Activated CD8-positive, alpha-beta T cell treated with anti-CD3 and anti-CD28 coated beads, Interleukin-2, amount 10 ng/mL, durations not matched to agents 7 days and 5 days (primary cell): ENCODE data around the gene SFT2D2. TPM values are rescaled to one million over a fixed set of nuclear protein-coding genes. Genes with fewer than 3 reads are reported as not detected.
"Not testable (repeated sequence)": the region's sequence is repeated elsewhere in the genome, so short reads cannot be mapped to it uniquely, and the experiment has no call there.

Experiments
- ATAC-seq: fragments of 150-1000 bp; cut with Tn5 transposase; one replicate; pipeline ENCODE4 v1.10.0; 2021; ENCODE audit warnings: moderate library complexity
- CTCF ChIA-PET: fragments of 350-600 bp; sonication (Branson Sonifier 250); formaldehyde crosslinking; loops from one replicate; lab custom pipeline; 2021; ENCODE audit warnings: antibody characterized with exemption; lab: Charles Lee
- POLR2A ChIA-PET: fragments of 350-600 bp; sonication (Branson Sonifier 250); formaldehyde crosslinking; loops from one replicate; lab custom pipeline; 2021; ENCODE audit warnings: antibody characterized with exemption; lab: Charles Lee
- DNase-seq: peaks from one replicate; pipeline ENCODE4 v3.0.0-alpha.2; 2020
- H3K27ac Mint-ChIP-seq: one replicate; pipeline ENCODE4 v1.8.0; 2021; ENCODE audit warnings: mild to moderate bottlenecking, mixed read lengths
- H3K27me3 Mint-ChIP-seq: one replicate; pipeline ENCODE4 v1.8.0; 2021; ENCODE audit warnings: low read depth, mixed read lengths
- H3K36me3 Mint-ChIP-seq: one replicate; pipeline ENCODE4 v1.8.0; 2021; ENCODE audit warnings: low read depth, mixed read lengths
- H3K4me1 Mint-ChIP-seq: one replicate; pipeline ENCODE4 v1.8.0; 2021; ENCODE audit warnings: low read depth, mixed read lengths
- H3K4me3 Mint-ChIP-seq: one replicate; pipeline ENCODE4 v1.8.0; 2021; ENCODE audit warnings: mild to moderate bottlenecking, mixed read lengths
- H3K9me3 Mint-ChIP-seq: one replicate; pipeline ENCODE4 v1.8.0; 2022; ENCODE audit warnings: mixed read lengths; ENCODE audit not compliant: insufficient read depth
- total RNA-seq, 2 experiments: library from RNA; stranded (reverse); gene quantifications; one replicate each; pipeline ENCODE4 v1.2.3, GENCODE V29; 2021

The SFT2D2 gene
- total RNA-seq: 10 to 100 TPM; 60.2 to 65.6 TPM

DNA sequence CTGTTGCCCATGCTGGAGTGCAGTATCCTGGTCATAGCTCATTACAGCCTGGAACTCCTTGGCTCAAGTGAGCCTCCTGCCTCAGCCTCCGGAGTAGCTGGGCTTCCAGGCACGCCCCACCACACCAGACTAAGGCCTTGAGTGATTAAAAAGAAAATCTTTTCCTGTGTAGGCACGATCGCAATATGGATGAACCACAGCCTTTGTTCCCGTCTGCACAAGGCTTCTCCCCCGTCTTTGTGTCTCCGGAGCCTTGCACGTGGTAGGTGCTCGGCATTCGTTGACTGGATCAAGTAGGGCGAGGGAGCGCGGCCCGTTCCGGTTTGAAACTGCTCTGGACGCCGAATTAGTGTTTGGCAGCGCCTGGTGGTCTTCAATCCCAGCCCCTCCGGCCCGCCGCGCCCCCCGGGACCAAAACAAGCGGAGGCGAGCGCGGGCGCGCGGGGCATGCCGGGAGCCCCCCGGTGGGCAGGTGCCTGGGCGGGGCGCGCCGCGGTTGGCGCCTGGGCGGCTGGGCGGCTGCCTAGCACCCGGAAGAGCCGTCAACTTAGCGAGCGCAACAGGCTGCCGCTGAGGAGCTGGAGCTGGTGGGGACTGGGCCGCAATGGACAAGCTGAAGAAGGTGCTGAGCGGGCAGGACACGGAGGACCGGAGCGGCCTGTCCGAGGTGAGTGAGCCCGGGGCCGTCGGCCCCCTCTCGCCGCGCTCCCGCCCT, at the start of gene SFT2D2:
Gene SFT2D2, plus strand, starts transcription at position 529 of the 715 bp plus-strand sequence. Its CDS starts 76 bp downstream, at position 605.
- POLR2A ChIA-PET: interaction anchor here (0.7 to 4.0 kb wide), 13 partner anchors 10 to 1254 kb away, joined by 3 to 24 read pairs (median 3); partner anchors contain the start of genes DCAF6, MPC2 and TIPRL
- DNase-seq (peak; percentile 84), ATAC-seq (peak; percentile 98)
- Mint-ChIP-seq H3K4me1 (peaks cover 46% of the 10 kb centered on the region), H3K27me3 (peaks cover 3% of the 10 kb centered on the region), H3K36me3 (peaks cover 32% of the 10 kb centered on the region), H3K4me3 (peak within 1 kb of the TSS; percentile 86), H3K9me3 (no peaks in the 10 kb centered on the region), H3K27ac (peak within 1 kb of the TSS; percentile 82)
- CTCF ChIA-PET: interaction anchor here (0.6 to 4.4 kb wide), 11 partner anchors 10 to 532 kb away, joined by 3 to 70 read pairs (median 4); partner anchors contain the start of gene TIPRL

DNA sequence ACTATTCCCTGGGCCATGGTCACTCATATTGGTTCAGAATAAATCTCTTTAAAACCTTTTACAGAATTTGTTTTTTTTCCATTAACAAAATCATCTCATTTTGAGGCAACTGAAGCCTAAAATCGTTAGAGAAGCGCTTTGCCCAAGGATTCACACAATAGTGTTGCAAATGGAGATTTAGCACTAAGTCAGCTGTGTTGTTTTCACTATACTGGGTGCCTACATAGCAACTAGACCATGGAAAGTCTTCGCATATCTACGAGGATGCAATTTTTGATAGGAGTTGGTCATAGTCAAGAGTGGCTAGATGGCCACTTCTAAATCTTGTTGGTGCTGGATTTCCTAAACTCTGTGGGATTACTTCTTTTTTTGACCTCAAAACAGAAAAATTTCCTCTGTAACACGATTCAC, 47.6 kb upstream of the SFT2D2 start:
- Mint-ChIP-seq H3K27ac (no peak overlapping the region), H3K27me3 (no peaks in the 10 kb centered on the region), H3K4me3 (no peak overlapping the region), H3K36me3 (no peaks in the 10 kb centered on the region), H3K9me3 (no peaks in the 10 kb centered on the region), H3K4me1 (peaks cover 9% of the 10 kb centered on the region)
- ATAC-seq: peak; percentile 1
- ChIA-PET POLR2A (interaction anchor here (0.7 to 3.4 kb wide), 2 partner anchors 13 to 49 kb away, joined by 3 to 19 read pairs; partner anchors contain the start of gene SFT2D2), CTCF (interaction anchor here (1.4 to 3.1 kb wide), 4 partner anchors 11 to 244 kb away, joined by 3 to 14 read pairs (median 9); partner anchors contain the start of gene SFT2D2)
- no peak for DNase-seq

DNA sequence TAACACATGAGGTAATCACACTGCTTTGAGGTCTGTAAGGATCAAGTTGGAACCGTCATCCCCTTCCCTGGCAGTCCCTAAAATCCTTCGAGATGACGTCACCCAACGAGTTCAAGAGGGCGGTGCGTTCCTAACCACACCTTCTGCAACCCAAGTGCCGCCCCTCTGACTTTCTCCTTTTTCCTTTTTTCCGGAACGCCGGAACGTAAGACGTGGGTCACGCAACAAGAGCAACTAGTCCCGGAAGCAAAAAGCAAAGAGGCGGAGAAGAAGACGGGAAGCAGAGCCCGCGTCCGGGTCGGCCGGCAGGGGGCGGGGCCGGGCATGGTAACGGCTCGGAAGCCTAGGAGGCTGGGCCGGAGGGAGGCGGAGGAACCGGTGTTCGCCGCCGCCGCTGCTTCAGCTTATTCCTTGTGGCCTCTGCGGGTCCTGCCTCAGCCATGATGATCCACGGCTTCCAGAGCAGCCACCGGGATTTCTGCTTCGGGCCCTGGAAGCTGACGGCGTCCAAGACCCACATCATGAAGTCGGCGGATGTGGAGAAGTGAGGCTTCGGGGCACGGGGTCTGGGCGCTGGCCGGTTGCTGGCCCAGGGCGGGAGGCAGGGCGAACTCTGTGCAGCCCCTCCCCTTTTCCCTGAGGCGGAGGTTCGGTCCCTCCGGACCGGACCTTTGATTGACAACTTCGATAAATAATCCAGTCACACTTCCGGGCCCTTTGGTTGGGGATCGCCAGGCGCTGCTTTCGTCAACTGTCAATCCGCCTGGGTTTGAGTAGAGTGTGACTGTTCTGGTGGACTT, 47.0 kb upstream of the SFT2D2 start, which contains the start of gene TIPRL:
Gene TIPRL, plus strand, starts transcription at position 325 of the 800 bp plus-strand sequence. Its CDS starts 116 bp downstream, at position 441.
- ChIA-PET POLR2A (interaction anchor here (1.0 to 3.4 kb wide), 2 partner anchors 9 to 48 kb away, joined by 3 to 19 read pairs; partner anchors contain the start of gene SFT2D2), CTCF (interaction anchor here (0.7 to 3.1 kb wide), 6 partner anchors 10 to 245 kb away, joined by 3 to 14 read pairs (median 6); partner anchors contain the start of gene SFT2D2)
- Mint-ChIP-seq H3K4me3 (no peak within 1 kb of the TSS), H3K36me3 (peaks cover 2% of the 10 kb centered on the region), H3K4me1 (peaks cover 11% of the 10 kb centered on the region), H3K27me3 (no peaks in the 10 kb centered on the region), H3K27ac (no peak within 1 kb of the TSS), H3K9me3 (no peaks in the 10 kb centered on the region)
- ATAC-seq: peak; percentile 94
- peak; percentile 96 for DNase-seq

DNA sequence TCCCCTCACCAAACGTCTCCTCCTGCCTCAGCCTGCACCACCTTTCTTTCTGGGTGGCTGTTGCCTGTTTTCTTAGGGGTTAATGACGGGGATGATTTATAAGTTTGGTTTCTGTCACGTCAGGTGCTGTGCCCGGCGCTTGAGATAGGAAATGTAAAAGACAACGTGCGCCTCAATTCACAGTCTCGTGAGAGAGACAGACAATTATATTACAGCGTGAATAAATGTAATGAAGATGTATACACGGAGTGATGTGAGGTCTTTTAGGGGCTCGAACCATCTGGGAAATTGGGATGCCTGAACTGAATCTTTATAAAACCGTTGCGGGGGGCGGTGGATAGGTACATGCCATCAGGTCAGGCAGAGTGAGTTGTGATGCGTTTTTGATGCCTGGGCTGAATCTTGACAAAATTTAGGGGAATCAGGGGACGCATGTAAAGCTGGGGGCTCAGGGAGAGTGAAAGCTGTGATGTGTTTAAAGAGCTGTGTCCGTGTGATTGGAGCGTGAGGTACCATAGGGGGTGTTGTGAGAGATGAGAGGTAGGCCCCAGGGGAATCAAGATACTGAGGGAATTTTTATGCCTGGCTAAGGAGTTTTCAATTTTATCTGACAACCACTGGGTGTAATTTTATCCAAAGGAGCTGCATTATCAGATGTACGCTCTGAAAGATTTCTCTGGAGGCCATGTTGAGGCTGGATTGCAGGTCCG, 46.2 kb upstream of the SFT2D2 start:
- H3K4me1 Mint-ChIP-seq: peaks cover 11% of the 10 kb centered on the region
- DNase-seq: no peak
- H3K4me3 Mint-ChIP-seq: no peak overlapping the region
- H3K27me3 Mint-ChIP-seq: no peaks in the 10 kb centered on the region
- ChIA-PET CTCF (interaction anchor here (0.7 to 3.1 kb wide), 7 partner anchors 10 to 245 kb away, joined by 3 to 14 read pairs (median 6); partner anchors contain the start of gene SFT2D2), POLR2A (interaction anchor here (0.6 to 3.4 kb wide), 4 partner anchors 9 to 465 kb away, joined by 3 to 19 read pairs (median 3); partner anchors contain the start of gene SFT2D2)
- ATAC-seq: peak; percentile 2
- H3K9me3 Mint-ChIP-seq: no peaks in the 10 kb centered on the region
- H3K27ac Mint-ChIP-seq: no peak overlapping the region
- H3K36me3 Mint-ChIP-seq: peaks cover 6% of the 10 kb centered on the region

DNA sequence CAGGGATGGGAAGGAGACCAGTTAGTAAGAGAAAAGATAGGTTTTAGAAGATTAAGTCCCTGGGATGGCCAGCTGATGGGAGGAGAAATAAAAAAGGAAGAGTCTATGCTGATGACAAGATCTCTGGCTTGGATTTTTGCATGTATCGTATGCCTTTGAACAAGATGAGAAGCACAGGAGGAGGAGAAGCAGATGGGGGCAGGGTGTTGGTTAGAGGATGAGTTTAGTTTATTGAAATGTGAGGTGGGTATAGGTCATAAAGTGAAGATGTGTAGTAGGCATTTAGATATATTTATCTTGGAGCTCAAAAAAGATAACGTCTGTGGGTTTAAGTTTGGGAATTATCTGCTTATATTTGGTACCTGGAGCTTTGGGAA, 45.7 kb upstream of the SFT2D2 start:
- Mint-ChIP-seq H3K9me3 (no peaks in the 10 kb centered on the region), H3K27ac (no peak overlapping the region), H3K36me3 (peaks cover 11% of the 10 kb centered on the region), H3K27me3 (no peaks in the 10 kb centered on the region), H3K4me1 (peaks cover 11% of the 10 kb centered on the region), H3K4me3 (no peak overlapping the region)
- ChIA-PET POLR2A (interaction anchor here (0.6 to 3.4 kb wide), 4 partner anchors 8 to 465 kb away, joined by 3 to 19 read pairs (median 3); partner anchors contain the start of gene SFT2D2), CTCF (interaction anchor here (0.7 to 3.1 kb wide), 5 partner anchors 9 to 163 kb away, joined by 3 to 14 read pairs (median 6); no protein-coding TSS in a partner anchor)
- DNase-seq (no peak), ATAC-seq (no peak)

DNA sequence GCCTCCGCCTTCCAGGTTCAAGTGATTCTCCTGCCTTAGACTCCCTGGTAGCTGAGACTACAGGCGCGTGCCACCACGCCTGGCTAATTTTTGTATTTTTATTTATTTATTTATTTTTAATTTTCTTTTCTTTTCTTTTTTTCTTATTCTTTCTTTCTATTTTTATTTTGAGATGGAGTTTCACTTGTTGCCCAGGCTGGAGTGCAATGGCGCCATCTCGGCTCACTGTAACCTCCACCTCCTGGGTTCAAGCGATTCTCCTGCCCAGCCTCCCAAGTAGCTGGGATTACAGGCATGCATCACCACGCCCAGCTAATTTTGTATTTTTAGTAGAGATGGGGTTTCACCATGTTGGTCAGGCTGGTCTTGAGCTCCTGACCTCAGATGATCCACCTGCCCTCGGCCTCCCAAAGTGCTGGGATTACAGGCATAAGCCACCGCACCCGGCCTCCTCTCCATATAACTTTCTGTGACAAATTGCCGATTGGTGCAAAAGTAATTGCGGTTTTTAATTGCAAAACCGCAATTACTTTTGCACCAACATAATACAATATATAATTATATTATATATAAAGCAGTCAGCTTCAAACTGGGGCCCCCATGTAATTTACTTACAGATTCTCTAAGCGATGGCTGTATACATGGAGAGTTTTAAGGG, 44.6 kb upstream of the SFT2D2 start:
- H3K27ac Mint-ChIP-seq, H3K4me3 Mint-ChIP-seq, H3K9me3 Mint-ChIP-seq, H3K27me3 Mint-ChIP-seq, ATAC-seq, DNase-seq: not testable (repeated sequence)
- CTCF ChIA-PET: interaction anchor here (2.5 kb wide), 1 partner anchor 8 kb away, joined by 11 read pairs; no protein-coding TSS in a partner anchor
- POLR2A ChIA-PET: interaction anchor here (3.4 kb wide), 1 partner anchor 46 kb away, joined by 19 read pairs; the partner anchor contains the start of gene SFT2D2
- peaks cover 17% of the 10 kb centered on the region for H3K36me3 Mint-ChIP-seq
- peaks cover 11% of the 10 kb centered on the region for H3K4me1 Mint-ChIP-seq

DNA sequence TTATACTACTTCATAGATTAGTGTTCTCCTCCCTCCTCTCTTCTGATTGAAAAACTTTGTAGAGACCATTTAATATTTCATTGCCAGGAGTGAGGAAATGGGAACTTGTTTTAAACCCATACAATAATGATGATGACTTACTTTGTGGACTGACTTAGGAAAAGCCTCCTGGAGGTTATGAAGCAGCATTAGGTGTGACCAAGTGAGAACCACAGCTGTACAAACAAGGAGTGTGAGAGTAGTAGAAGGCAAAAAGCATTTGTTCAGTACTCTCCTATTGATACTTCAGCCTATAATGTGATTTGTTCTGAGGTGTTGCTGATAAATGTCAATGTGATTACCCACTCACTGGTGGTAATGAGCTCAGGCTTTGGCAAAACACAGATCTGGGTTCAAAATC, 38.6 kb upstream of the SFT2D2 start:
- ATAC-seq: no peak
- H3K27me3 Mint-ChIP-seq: no peaks in the 10 kb centered on the region
- DNase-seq: no peak
- no peaks in the 10 kb centered on the region for H3K9me3 Mint-ChIP-seq
- peaks cover 5% of the 10 kb centered on the region for H3K4me1 Mint-ChIP-seq
- H3K27ac Mint-ChIP-seq: no peak overlapping the region
- no peak overlapping the region for H3K4me3 Mint-ChIP-seq
- POLR2A ChIA-PET: no interaction called here
- H3K36me3 Mint-ChIP-seq: peaks cover 48% of the 10 kb centered on the region
- CTCF ChIA-PET: interaction anchor here (1.4 to 2.0 kb wide), 2 partner anchors 48 to 105 kb away, joined by 4 to 5 read pairs; no protein-coding TSS in a partner anchor

DNA sequence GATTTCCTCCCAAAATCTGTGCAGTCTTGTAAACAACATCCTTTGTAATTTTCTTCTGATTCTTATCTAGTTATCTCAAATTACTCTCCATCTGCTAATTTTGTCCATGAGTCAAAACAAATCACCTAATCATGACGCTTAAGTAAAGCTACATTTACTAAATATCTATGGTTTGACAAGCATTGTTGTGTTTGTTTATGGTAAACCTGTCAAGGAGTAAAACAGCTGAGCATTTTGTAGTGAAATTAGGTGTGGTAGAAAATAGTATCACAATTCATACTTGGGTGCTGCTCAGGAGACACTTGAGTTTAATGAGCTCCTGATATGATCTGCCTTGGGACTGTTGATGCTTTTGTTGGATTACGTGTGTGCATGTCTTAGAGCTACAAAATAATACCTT, 35.4 kb upstream of the SFT2D2 start:
- Mint-ChIP-seq H3K36me3 (peaks cover 52% of the 10 kb centered on the region), H3K4me3 (no peak overlapping the region), H3K9me3 (no peaks in the 10 kb centered on the region), H3K27ac (no peak overlapping the region), H3K4me1 (no peaks in the 10 kb centered on the region), H3K27me3 (no peaks in the 10 kb centered on the region)
- DNase-seq (no peak), ATAC-seq (no peak)
- ChIA-PET POLR2A (no interaction called here), CTCF (interaction anchor here (0.6 to 2.9 kb wide), 2 partner anchors 11 to 45 kb away, joined by 3 to 11 read pairs; partner anchors contain the start of gene TIPRL)

DNA sequence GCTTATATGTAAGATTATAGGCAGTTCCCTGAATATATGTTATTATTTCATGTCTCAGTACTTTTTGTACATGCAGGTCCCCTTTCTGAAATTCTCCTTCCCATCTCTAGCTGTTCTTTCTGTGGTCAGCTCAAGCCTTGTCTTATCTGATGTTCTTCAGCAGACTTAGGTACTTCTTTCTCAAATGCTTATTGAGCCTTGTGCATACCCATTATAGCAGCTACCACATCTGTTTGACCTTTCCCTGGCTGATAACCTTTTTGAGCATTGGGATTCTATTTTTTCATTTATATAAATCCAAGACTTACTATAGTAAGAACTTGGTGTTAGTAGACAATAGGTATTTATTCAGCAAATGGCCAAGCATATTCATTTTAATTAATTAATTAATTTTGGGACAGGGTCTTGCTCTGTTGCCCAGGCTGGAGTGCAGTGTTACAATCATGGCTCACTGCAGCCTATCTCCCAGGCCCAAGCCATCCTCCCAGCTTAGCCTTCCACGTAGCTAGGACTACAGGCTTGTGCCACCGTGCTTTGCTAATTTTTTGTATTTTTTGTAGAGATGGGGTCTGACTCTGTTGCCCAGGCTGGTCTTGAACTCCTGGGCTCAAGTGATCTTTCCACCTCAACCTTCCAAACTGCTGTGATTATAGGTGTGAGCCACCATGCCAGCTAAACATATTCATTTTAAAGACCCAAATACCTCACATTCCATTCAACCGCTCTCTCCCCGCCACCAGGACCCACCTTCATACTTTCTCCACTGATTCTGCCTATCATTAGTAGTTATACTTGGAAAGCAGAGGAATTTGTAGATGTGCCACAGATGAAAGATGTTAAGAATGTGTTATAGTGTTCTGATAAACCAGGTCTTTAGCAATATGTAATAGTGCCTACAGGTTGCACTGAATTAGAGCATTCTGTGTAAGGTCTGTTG, 30.3 kb upstream of the SFT2D2 start:
- H3K27ac Mint-ChIP-seq: no peak overlapping the region
- H3K36me3 Mint-ChIP-seq: peaks cover 45% of the 10 kb centered on the region
- no peaks in the 10 kb centered on the region for H3K27me3 Mint-ChIP-seq
- H3K4me3 Mint-ChIP-seq: no peak overlapping the region
- ATAC-seq (no peak), DNase-seq (no peak)
- H3K4me1 Mint-ChIP-seq: no peaks in the 10 kb centered on the region
- ChIA-PET CTCF (interaction anchor here (0.5 to 1.6 kb wide), 2 partner anchors 17 to 112 kb away, joined by 3 read pairs; partner anchors contain the start of gene TIPRL), POLR2A (no interaction called here)
- H3K9me3 Mint-ChIP-seq: no peaks in the 10 kb centered on the region
